IPS-20b (cell line): ENCODE measurements around the gene DIDO1.
"Not testable (repeated sequence)": the region's sequence is repeated elsewhere in the genome, so short reads cannot be mapped to it uniquely, and the experiment has no call there.

ENCODE experiments used
- H3K27ac ChIP-seq: one replicate; pipeline ENCODE4 v1.5.1; 2013; ENCODE audit warnings: low read length
- H3K27me3 ChIP-seq: 2 replicates; pipeline ENCODE4 v1.6.1; 2013; ENCODE audit warnings: mild to moderate bottlenecking, low read length, inconsistent platforms; ENCODE audit not compliant: insufficient read depth
- H3K36me3 ChIP-seq: 2 replicates; pipeline ENCODE4 v1.6.1; 2013; ENCODE audit warnings: low read depth, mild to moderate bottlenecking, inconsistent platforms, low read length, moderate library complexity; ENCODE audit not compliant: insufficient read depth
- H3K4me1 ChIP-seq: 2 replicates; pipeline ENCODE4 v1.6.1; 2013; ENCODE audit warnings: mild to moderate bottlenecking, control low read depth, inconsistent platforms, low read length, moderate library complexity; ENCODE audit not compliant: insufficient read depth
- H3K4me3 ChIP-seq: 2 replicates; pipeline ENCODE4 v1.5.1; 2013; ENCODE audit warnings: mild to moderate bottlenecking, low read length, inconsistent platforms
- H3K9ac ChIP-seq: 2 replicates; pipeline ENCODE4 v1.6.1; 2013; ENCODE audit warnings: low read depth, mild to moderate bottlenecking, inconsistent platforms, low read length, moderate library complexity
- H3K9me3 ChIP-seq: 2 replicates; pipeline ENCODE4 v1.6.1; 2013; ENCODE audit warnings: mild to moderate bottlenecking, low read depth, low read length, inconsistent platforms; ENCODE audit not compliant: insufficient read depth

DIDO1 gene

GRCh38 chr20:62960446-62961309, 34.4 kb upstream of the DIDO1 start:
- H3K9ac ChIP-seq, H3K27ac ChIP-seq, H3K27me3 ChIP-seq, H3K4me3 ChIP-seq, H3K9me3 ChIP-seq, H3K4me1 ChIP-seq: not testable (repeated sequence)
- peaks cover 11% of the 10 kb centered on the region; the same call in 1 of the 2 replicates for H3K36me3 ChIP-seq

- Histone ChIP-seq H3K9ac (no peak overlapping the region), H3K4me3 (no peak overlapping the region), H3K36me3 (peaks cover 11% of the 10 kb centered on the region; the same call in 1 of the 2 replicates)
Observed at GRCh38 chr20:62959998-62960436, 33.7 kb upstream of the DIDO1 start.

GRCh38 chr20:62959101-62959971, 33.0 kb upstream of the DIDO1 start:
- no peak overlapping the region for H3K27ac ChIP-seq

More at GRCh38 chr20:62959998-62960436, 33.7 kb upstream of the DIDO1 start:
- Histone ChIP-seq H3K27ac (no peak overlapping the region), H3K27me3 (no peaks in the 10 kb centered on the region), H3K4me1 (no peaks in the 10 kb centered on the region), H3K9me3 (no peaks in the 10 kb centered on the region)

GRCh38 chr20:62958388-62959100, 32.2 kb upstream of the DIDO1 start:
- Histone ChIP-seq H3K27me3 (no peaks in the 10 kb centered on the region), H3K27ac (no peak overlapping the region), H3K9ac (no peak overlapping the region), H3K4me1 (peaks cover 7% of the 10 kb centered on the region; the same call in 1 of the 2 replicates), H3K9me3 (no peaks in the 10 kb centered on the region), H3K36me3 (peaks cover 11% of the 10 kb centered on the region; the same call in 1 of the 2 replicates), H3K4me3 (no peak overlapping the region)

More at GRCh38 chr20:62959101-62959971, 33.0 kb upstream of the DIDO1 start:
- H3K9me3 ChIP-seq: no peaks in the 10 kb centered on the region
- H3K4me3 ChIP-seq: no peak overlapping the region
- peaks cover 5% of the 10 kb centered on the region; the same call in 1 of the 2 replicates for H3K4me1 ChIP-seq
- H3K36me3 ChIP-seq: peaks cover 11% of the 10 kb centered on the region; the same call in 1 of the 2 replicates
- H3K27me3 ChIP-seq: no peaks in the 10 kb centered on the region
- H3K9ac ChIP-seq: no peak overlapping the region

GRCh38 chr20:62957136-62958117, 31.1 kb upstream of the DIDO1 start:
- Histone ChIP-seq H3K9ac (no peak overlapping the region), H3K4me3 (no peak overlapping the region), H3K27me3 (no peaks in the 10 kb centered on the region), H3K36me3 (peaks cover 11% of the 10 kb centered on the region; the same call in 1 of the 2 replicates), H3K4me1 (peaks cover 11% of the 10 kb centered on the region; the same call in 1 of the 2 replicates), H3K9me3 (no peaks in the 10 kb centered on the region), H3K27ac (no peak overlapping the region)

- H3K4me1 ChIP-seq: peaks cover 11% of the 10 kb centered on the region; the same call in 1 of the 2 replicates
- H3K4me3 ChIP-seq: no peak overlapping the region
- no peak overlapping the region for H3K27ac ChIP-seq
- no peaks in the 10 kb centered on the region for H3K27me3 ChIP-seq
- no peaks in the 10 kb centered on the region for H3K9me3 ChIP-seq
- no peak overlapping the region for H3K9ac ChIP-seq
- peaks cover 11% of the 10 kb centered on the region; the same call in 1 of the 2 replicates for H3K36me3 ChIP-seq
Observed at GRCh38 chr20:62956387-62957135, 30.3 kb upstream of the DIDO1 start.

GRCh38 chr20:62955519-62956386, 29.4 kb upstream of the DIDO1 start:
- H3K4me3 ChIP-seq: no peak overlapping the region
- no peaks in the 10 kb centered on the region for H3K9me3 ChIP-seq
- H3K4me1 ChIP-seq: peaks cover 11% of the 10 kb centered on the region; the same call in 1 of the 2 replicates
- peaks cover 11% of the 10 kb centered on the region; the same call in 1 of the 2 replicates for H3K36me3 ChIP-seq
- H3K27ac ChIP-seq: no peak overlapping the region
- no peak overlapping the region for H3K9ac ChIP-seq
- no peaks in the 10 kb centered on the region for H3K27me3 ChIP-seq

GRCh38 chr20:62953839-62954703, 27.8 kb upstream of the DIDO1 start:
- Histone ChIP-seq H3K9ac (peak overlapping the region; percentile 43; the same call in 1 of the 2 replicates), H3K9me3 (no peaks in the 10 kb centered on the region), H3K4me1 (peaks cover 11% of the 10 kb centered on the region; the same call in 1 of the 2 replicates), H3K27me3 (no peaks in the 10 kb centered on the region), H3K36me3 (peaks cover 25% of the 10 kb centered on the region), H3K4me3 (peak overlapping the region; percentile 53; the same call in 1 of the 2 replicates), H3K27ac (no peak overlapping the region)
